Activated CD8-positive, alpha-beta memory T cell treated with anti-CD3 and anti-CD28 coated beads, Interleukin-2, amount 50 U/mL, for 48 hours (primary cell): ENCODE data around the gene ASF1A.
"Not testable (repeated sequence)": the region's sequence is repeated elsewhere in the genome, so short reads cannot be mapped to it uniquely, and the experiment has no call there.

Source experiments
- DNase-seq: peaks from one replicate; pipeline ENCODE4 v3.0.0-alpha.2; 2020

The ASF1A gene

DNA sequence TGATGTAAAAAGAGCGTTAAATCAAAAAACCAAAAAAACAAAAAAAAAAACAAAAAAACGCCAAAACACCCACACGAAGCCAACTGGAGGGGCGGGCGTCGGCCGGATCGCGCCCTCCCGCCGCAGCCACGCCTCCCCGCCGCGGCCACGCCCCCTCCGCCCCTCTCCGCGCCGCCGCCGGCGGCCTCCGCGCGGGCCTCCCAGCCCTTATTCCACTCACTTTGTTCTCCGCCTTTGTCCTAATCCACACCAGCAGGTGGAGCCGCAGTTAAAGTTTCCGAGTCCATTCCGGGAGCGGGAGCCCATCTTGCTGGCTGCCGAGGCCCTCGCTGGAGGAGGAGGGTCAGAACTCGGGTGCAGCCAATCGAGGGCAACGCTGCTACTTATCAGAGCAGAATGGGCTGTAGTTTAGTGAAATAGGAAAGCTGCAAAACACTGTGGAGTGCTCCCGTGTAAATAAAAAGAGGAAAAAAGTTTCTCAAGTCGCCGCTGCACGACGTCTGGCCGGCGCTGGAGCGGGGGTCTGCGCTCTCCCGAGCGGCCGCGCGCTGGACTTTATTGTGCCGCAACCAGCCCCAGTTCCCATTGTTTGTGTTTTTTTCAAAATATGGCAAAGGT lies at the start of gene ASF1A:
Gene ASF1A (plus strand): TSS at position 346 of the 618 bp plus-strand sequence. CDS start 262 bp downstream, at position 608.
- peak; percentile 98 for DNase-seq

DNA sequence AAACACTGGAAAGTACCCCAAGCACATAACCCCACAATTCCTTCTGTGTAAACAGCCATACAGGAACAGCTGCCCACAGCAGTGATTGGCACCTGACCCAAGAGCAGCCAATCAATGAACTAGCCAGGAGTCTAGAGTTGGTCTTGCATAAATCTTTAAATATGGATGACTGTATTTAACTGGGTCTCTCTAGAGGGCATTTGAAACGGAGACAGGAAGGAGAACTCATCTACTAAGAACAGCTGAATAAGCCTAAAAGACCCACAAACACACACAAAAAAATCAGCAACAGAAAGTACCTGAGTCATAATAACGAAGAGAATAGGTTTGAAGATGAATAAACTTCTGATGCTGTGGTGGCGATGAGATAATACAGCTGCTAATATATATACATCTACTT lies 49.0 kb upstream of the ASF1A start:
- DNase-seq: no peak

DNA sequence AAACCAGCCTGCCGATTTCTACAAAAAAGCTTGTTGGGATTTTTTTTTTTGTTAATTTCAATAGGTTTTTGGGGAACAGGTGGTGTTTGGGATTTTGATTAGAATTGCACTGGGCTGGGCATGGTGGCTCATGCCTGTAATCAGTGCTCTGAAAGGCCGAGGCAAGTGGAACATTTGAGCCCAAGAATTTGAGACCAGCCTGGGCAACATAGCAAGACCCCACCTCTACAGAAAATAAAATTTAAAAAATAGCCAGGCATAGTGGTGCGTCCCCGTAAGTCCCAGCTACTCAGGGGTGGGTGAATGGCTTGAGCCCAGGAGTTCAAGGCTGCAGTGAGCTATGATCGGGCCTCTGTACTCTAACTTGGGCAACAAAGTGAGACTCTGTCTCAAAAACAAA lies 40.5 kb upstream of the ASF1A start:
- DNase-seq: no peak

DNA sequence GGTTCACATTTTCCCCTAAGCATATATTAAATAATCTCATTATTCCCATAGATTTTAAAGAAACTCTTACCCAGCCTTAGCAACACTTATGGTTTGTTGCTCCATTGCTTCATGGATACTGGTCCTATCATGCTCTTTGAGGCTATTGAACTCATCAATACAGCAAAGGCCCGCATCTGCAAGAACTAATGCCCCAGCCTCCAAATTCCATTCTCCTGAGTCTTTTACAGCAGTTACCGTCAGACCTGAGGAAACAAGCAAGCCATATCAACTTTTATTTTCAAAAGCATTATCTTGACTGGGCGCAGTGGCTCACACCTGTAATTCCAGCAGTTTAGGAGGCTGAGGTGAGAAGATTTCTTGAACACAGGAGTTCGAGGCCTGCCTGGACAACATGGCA lies 37.7 kb upstream of the ASF1A start:
- no peak for DNase-seq

DNA sequence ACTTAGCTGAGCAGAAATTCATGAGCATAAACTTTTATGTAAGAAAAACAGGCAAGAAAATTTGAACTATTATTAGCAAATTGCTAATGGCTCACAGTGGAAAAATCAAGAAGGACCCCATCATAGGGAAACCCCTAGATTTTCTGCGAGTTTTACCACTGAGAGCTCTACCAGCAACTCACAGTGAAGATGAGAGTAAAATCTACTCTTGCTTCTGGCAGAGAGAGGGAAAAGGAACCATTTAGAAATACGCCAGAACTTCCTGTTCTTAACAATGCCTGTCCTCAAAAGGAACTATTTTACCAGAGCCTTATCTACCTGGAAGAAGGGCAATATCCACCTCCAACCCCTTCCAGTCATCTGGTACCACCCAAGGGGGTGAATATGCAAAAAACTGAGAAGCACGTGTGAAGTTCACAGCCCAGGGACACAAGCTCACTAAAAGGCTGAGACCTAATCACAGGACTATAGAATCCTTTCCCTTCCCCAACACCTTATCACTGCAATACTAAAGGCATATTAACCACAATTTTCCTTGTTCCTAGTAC lies 34.4 kb upstream of the ASF1A start:
- no peak for DNase-seq

DNA sequence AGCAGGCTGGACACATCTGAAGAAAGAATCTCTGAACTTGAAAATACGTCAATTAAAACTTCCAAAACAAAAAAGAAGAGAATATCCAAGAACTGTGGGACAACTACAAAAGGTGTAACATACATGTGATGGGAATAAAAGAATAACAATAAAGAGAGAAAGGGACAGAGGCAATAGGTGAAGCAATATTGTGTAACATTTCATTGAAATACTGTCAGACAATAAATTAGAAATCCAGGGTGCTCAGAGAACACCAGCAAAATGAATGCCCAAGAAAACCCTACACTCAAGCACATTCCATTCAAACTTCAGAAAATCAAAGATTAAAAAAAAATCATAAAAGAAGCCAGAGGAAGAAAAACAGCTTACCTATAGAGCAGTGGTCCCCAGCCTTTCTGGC lies 33.6 kb upstream of the ASF1A start:
- no peak for DNase-seq

DNA sequence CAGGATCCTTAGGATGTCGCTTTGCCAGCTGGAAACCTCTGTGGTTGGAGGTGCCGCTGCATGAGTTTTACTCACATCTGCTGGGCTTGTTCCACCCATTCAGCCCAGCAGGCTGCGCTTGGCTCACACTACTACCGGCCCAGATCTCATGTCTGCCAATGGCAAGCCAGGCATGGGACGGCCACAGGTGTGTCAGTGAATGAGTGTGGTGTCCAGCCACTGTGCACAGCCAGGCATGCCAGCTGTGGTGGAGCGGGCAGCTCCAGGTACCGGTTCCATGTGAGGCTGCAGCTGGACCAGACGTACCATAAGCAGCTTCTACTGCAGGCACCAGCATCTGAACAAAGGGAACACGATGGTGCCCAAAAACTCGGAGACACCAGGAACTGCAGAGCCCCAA lies 33.1 kb upstream of the ASF1A start:
- DNase-seq: no peak

DNA sequence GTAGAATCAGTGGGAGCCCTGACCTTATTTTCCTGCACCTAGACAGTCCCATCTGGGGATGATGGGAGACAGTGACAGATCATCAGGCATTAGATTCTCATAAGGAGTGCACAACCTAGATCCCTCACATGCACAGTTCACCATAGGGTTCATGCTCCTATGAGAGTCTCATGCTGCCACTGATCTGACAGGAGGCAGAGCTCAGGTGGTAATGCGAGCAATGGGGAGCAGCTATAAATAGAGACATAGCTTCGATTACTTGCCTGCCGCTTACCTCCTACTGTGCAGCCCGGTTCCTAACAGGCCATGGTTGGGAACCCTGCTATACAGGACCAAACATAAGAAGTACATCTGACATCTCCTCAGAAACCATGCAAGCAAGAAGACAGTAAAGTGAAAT lies 31.5 kb upstream of the ASF1A start:
- DNase-seq: no peak

DNA sequence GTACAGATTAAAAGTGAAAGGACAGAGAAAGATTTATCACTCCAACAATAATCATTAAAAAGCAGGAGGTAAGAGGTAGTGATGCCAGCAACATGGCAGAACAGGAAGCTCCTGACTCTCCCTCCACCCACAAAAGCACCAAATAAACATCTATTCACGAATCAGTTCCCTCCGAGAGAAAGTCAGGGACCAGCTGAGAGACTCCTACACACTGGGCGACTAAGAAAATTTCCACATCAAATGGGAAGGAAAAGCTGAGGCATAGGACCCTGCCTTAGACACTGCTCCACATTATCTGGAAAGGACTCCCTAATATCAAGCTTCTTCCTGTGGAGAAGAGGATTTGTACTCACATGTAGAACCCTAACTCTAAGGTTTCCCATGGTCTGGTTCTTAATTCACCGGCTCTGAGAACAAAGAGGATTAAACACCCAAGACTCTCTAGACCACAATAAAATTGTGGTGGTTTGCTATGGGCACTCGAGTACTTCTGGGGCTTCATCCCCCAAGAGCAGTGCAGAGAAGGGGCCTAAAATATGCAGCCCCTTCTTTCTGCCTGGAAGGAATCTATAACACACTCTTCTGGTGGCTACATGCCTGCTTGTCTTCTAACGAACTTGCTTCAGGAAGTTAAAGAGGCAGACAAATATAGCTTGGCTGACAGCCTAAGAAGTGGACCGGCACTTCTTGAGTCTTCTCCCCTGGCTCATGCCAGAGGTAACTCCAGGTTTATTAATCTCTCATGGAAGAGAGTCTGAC lies 29.4 kb upstream of the ASF1A start:
- no peak for DNase-seq

DNA sequence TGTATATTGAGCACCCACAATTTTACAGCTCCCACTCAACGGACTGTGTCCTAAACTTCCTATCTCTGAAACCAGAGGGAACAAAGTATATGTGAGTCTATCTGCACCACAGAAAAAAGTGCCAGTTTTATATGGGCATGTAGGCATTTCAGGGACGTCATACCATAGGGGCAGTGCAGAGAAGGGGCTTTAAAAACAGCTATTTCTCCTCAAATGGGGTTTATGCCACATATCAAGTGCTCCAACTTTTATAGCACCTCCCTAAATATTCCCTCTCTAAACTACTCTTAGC lies 28.9 kb upstream of the ASF1A start:
- DNase-seq: no peak

DNA sequence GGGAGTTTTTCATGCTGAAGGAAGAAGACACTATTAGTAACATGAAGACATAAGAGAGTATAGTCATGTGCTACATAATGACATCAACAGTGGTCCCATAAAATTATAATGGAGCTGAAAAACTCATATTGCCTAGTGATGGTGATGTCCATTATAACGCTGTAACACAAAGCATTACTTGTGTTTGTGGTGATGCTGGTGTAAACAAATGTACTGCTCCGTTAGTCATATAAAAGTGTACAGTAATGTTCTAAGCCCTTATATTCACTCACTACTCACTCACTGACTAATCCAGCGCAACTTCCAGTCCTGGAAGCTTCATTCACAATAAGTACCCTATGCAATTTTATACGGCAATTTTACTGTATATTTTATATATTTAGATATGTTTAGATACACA lies 26.8 kb upstream of the ASF1A start:
- no peak for DNase-seq

DNA sequence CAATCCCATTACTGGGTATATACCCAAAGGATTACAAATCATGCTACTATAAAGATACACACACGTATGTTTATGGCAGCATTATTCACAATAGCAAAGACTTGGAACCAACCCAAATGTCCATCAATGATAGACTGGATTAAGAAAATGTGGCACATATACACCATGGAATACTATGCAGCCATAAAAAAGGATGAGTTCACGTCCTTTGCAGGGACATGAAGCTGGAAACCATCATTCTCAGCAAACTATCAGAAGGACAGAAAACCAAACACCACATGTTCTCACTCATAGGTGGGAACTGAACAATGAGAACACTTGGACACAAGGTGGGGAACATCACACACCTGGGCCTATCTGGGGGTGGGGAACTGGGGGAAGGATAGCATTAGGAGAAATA lies 25.1 kb upstream of the ASF1A start:
- DNase-seq: not testable (repeated sequence)

DNA sequence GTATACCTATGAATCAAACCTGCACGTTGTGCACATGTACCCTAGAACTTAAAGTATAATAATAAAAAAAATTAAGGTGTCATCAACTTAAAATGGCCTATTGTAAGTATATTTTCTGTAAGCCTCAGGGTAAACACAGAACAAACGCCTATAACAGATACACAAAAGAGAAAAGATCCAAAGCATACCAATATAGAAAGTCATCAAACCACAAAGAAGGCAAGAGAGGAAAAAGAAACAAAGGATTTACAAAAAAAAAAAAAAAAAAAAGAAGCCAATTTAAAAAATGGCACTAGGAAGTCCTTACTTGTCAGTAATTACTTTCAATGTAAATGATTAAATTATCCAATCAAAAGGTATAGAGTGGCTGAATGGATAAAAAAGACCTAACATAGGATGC lies 24.6 kb upstream of the ASF1A start:
- DNase-seq: no peak

DNA sequence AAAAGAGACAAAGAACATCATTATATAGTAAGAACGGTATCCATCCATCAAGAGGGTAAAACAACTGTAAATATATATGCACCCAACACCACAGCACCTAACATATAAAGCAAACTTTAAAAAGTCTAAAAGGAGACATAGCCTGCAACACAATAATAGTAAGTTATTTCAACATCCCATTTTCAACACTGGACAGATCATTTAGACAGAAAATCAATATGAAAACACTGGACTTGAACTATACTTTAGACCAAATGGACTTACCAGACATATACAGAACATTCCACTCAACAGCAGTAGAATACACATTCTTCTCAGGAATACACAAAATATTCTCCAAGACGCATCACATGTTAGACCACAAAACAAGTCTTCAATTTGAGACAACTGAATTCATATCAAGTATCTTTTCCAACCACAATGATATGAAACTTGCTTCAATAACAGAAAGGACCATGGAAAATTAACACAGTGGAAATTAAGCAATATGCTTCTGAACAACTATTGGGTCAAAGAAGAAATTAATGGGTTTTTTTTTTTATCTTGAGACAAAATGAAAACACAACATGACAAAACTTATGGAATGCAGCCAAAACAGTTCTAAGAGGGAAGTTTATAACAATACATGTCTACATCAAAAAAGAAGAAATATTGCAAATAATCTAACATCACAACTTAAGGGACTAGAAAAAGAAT lies 23.9 kb upstream of the ASF1A start:
- no peak for DNase-seq

DNA sequence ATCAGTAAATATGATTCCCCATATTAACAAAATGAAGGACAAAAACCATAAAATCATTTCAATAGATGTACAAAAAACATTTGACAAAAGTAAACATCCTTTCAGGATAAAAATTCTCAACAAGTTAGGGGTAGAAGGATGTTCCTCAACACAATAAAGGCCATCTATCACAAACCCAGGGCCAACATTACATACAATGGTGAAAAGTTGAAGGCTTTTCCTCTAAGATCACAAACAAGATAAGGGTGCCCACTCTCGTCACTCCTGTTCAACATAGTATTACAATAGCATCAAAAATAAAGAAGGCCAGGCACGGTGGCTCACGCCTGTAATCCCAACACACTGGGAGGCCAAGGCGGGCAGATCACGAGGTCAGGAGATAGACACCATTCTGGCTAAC lies 22.6 kb upstream of the ASF1A start:
- DNase-seq: no peak

DNA sequence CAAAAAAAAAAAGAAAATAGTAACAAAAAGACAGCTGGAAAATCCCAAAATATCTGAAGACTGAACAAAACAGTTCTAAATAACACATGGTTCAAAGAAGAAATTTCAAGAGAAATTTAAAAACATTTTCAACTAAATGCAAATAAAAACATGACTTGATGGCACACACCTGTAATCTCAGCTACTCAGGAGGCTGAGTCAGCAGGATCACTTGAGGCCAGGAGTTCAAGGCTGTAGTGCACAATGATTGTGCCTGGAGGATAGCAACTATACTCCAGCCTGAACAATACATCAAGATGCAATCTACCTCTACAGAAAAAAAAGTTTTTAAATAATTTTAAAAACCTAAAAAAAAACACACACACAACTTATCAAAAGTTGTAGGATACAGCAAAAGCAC lies 21.6 kb upstream of the ASF1A start:
- DNase-seq: no peak

DNA sequence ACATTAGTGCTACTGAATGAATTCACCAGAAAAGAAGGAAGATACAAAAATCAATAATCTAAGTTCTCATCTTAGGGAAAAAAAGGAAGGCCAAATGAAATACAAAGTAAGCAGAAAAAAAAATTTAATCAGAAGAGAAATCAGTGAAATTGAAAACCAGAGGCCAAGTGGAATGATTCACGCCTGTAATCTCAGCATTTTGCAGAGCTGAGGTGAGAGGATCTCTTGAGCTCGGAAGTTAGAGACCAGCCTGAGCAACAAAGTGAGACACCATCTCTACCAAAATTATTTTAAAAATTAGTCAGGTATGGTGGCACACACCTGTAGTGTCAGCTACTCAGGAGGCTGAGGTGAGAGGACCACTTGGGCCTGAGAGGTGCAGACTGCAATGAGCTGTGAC lies 21.2 kb upstream of the ASF1A start:
- DNase-seq: no peak

DNA sequence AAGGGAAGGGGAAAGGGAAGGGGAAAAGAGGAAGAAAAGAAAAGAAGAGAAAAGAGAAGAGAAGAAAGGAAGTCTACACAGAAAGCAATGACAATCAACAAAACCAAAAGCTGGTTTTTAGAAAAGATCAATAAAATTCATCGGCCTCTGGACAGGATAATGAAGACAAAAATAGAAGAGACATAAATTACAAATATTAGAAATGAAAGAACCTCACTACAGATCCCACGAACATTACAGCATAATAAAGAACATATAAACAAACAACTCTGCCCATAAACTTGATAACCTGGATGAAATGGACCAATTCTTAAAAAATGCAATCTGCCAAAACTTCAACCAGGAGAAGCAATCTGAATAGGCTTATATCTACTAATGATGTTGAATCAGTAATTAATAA lies 20.7 kb upstream of the ASF1A start:
- no peak for DNase-seq

DNA sequence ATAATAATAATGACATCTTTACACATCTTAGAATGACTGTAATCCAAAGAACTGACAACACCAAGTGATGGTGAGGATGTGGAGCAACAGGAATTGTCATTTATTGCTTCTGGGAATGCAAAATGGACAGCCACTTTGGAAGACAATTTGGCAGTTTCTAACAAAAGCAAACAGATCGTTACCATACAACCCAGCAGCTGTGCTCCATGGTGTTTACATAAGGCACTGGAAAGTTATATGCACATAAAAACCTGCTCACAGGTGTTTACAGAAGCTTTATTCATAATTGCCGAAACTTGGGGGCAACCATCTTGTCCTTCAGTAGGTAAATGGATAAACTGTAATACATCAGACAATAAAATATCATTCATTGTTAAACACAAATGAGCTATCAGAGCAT lies 18.3 kb upstream of the ASF1A start:
- DNase-seq: no peak

DNA sequence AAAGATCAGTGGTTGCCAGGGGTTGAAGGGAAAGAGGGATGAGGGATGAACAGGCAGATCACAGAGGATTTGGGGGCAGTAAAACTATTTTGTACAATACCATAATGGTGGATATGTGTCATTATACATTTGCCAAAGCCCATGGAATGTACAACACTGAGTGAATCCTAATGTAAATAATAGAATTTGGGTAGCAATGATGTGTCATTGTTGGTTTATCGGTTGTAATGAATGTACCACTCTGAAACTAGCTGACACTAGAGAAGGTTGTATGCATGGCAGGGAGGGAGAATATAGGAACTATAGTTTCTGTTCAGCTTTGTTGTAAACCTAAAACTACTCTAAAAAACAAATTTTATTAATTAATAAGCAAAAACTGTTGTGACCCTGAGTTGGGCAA lies 17.8 kb upstream of the ASF1A start:
- DNase-seq: no peak

DNA sequence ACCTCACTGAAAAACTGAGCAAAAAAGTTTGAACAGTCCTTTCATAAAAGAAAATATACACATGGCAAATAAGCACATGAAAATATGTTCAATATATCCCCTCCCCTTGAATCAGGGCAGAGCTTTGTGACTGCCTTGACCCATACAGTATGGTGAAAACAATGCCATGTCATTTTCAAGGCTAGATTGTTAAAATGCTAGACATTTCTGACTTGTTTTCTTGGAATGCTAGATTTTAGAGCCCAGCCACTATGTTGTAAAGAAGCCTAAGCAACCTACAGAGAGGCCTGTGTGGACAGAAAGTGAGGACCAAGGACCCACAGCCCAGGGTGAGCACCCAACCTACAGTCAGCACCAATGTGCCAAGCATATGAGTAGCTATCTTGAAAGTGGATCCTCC lies 17.1 kb upstream of the ASF1A start:
- no peak for DNase-seq

DNA sequence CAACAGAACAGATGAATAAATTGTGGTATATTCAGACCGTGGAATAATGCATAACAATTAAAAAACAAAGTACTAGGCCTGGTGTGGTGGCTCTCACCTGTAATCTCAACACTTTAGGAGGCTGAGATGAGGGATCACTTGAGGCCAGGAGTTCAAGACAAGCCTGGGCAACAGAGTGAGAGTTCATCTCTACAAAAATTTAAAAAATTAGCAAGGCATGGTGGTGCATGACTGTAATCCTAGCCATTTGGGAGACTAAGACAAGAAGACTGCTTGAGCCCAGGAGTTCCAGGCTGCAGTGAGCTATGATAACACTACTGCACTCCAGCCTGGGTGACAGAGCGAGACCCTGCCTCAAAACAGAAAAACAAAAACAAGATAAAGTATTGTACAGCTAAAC lies 16.1 kb upstream of the ASF1A start:
- DNase-seq: no peak

DNA sequence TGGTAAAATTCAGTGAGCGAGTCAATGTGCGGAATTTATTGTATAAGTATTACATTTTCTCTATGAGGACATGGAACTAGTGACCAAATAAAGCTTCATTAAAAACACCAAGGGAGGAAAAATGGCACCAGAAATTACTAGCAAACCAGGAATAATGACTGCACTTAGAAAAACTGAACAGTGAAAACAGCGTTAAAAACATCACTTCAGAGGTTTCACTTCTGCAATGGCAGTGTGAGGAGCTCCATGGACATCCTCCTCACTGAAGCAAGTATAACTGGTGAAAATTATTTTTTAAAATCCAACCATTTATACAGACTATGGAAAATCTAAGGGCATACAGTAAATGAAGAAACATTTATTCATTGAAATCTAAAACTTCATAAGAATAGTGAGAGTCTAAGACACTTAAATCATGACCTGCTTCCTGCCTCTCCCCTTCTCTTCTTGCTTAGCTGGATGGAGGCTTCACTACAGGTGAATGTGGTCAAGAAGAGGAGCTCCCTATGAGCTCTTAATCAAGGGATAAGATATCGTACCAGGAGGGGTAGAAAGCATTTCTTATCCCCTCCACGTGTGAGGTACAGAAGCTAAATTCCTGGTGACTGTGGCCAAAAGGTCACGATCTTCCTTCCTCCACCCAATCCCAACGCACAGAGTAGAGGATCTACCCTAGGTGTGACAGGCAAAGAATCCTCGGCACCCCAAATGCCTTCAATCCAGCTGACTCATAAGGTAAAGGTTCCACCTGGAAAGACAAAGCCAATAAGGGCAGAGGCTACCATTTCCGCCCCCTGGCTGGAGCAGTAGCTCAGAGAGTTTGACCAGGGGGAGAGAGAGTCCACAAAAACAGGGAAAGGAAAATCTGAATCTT lies 12.3 kb upstream of the ASF1A start:
- no peak for DNase-seq
